GM06990 (cell line): ENCODE data around the gene ARFGEF3.

Experiments used
- DNase-seq: peaks from one replicate; pipeline ENCODE4 v3.0.0-alpha.2; 2011; ENCODE audit not compliant: insufficient read length; ENCODE audit errors: extremely low read depth
- H3K27me3 ChIP-seq: replicated peaks from 2 replicates; pipeline ENCODE4 v1.6.0; 2011; ENCODE audit warnings: low read length; ENCODE audit not compliant: control insufficient read depth, insufficient read depth
- H3K36me3 ChIP-seq: 2 replicates; pipeline ENCODE4 v1.5.1; 2011; ENCODE audit warnings: low read length; ENCODE audit not compliant: control insufficient read depth, insufficient read depth
- H3K4me3 ChIP-seq: replicated peaks from 2 replicates; pipeline ENCODE4 v1.5.1; 2011; ENCODE audit warnings: low read depth, mild to moderate bottlenecking, control low read depth, low read length
- TF ChIP-seq, protein P1 (sequence below): IDR thresholded peaks from 2 replicates; pipeline ENCODE4 v1.5.1; 2011; ENCODE audit warnings: low read length, control low read depth, mild to moderate bottlenecking, inconsistent platforms; ENCODE audit not compliant: insufficient read depth, poor library complexity, severe bottlenecking

The ARFGEF3 gene

DNA sequence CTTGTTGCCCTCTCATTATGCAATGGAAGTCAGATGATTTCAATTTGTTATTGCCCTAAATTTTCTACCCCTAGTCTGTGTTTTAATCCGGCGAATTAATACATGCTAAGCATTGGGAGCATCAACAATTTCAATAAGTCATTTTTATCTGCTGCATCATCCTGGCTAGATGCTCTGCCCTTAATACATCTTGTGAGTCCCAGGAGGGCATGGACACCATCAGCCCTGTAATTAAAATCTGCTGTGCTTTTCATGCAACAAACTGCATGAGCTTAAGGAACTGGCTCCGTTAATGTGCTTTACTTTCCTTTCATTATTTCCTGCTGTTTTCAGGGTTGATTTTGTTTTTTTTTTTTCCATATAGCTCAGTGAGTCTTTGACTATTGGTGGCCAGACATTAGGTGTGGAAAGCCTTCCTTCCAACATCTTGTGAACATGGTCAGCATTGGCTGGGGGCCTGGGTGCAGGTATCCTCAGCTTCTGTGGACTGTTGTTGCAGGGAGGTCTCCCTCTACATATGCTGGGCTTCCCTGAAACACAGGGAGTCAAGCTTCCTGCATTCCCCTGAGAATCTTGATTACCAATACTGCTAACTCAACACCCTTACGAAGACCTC is 65.1 kb downstream of the ARFGEF3 start:
- Histone ChIP-seq H3K27me3 (no peaks in the 10 kb centered on the region; the same call in 1 of the 2 replicates), H3K4me3 (no peak overlapping the region), H3K36me3 (no peaks in the 10 kb centered on the region)
- no peak for DNase-seq
- TF ChIP-seq, protein P1, sequence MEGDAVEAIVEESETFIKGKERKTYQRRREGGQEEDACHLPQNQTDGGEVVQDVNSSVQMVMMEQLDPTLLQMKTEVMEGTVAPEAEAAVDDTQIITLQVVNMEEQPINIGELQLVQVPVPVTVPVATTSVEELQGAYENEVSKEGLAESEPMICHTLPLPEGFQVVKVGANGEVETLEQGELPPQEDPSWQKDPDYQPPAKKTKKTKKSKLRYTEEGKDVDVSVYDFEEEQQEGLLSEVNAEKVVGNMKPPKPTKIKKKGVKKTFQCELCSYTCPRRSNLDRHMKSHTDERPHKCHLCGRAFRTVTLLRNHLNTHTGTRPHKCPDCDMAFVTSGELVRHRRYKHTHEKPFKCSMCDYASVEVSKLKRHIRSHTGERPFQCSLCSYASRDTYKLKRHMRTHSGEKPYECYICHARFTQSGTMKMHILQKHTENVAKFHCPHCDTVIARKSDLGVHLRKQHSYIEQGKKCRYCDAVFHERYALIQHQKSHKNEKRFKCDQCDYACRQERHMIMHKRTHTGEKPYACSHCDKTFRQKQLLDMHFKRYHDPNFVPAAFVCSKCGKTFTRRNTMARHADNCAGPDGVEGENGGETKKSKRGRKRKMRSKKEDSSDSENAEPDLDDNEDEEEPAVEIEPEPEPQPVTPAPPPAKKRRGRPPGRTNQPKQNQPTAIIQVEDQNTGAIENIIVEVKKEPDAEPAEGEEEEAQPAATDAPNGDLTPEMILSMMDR, result no peak

DNA sequence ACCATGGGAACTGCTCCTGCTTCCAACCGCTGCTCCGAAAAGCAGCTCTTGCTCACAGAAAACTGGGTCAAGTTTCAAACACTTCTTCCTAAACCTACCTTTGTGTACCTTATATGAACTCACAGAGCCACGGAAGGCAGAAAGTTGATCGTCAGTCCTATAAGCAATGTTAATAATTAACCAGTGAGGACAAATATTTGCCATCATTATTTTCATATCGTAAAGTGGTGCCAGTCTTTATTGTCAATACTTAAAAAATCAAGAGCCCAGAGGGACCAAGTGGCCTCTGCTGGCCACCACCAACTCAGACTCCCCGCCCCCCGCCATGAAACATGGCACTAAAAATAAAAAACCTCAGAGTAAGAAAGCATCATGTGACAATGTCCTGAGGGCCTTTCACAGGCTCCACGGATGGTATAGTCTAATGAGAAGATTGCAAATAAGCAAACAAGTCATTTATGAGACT is 65.6 kb downstream of the ARFGEF3 start:
- DNase-seq, result no peak
- Histone ChIP-seq H3K36me3 (no peaks in the 10 kb centered on the region), H3K27me3 (no peaks in the 10 kb centered on the region; the same call in 1 of the 2 replicates), H3K4me3 (no peak overlapping the region)
- TF ChIP-seq, protein P1, result no peak

DNA sequence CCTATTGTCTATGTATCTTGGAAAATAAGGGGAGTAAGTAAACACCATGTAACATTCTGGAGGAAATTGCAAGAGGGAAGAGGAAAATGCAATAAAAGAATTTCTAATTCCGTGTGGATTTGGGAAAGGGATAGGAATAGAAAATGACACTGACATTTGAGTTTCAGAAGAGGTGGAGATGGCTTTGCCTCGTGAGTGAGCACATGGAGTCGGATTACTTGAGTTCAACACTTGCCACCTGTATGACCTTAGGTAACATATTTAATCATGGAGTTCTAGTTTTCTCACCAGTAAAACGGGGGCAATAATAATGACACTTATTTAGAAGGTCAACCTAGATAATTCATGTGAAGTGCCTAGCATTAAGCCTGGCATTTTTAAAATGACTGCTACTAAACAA is 67.3 kb downstream of the ARFGEF3 start:
- Histone ChIP-seq H3K27me3 (no peaks in the 10 kb centered on the region; the same call in 1 of the 2 replicates), H3K36me3 (no peaks in the 10 kb centered on the region), H3K4me3 (no peak overlapping the region)
- no peak for DNase-seq
- TF ChIP-seq, protein P1, result no peak

DNA sequence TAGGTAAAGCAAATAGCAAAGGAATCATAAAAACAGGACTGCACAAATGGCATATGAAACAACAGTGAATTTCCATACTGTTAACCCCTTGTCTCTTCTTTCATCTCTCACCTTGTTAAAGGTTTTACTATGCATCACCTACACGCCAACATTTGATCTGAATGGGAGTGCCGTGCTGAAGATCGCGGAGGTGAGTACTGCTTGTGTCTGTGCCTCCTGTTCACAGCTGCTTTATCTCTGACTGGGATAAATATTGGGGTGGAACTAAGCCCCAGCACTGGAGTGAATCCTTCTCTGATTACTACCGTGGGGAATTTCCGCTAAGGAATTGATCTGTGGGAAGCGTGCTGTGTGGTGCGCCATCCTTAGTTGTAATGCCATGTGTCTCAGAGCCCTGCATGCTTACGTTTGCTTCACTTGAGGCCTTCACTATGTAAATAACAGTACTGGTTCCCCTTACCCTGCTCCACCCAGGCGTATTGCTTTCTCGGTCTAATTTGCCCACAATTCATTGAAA is 68.0 kb downstream of the ARFGEF3 start:
- TF ChIP-seq, protein P1, result no peak
- H3K27me3 ChIP-seq, result no peaks in the 10 kb centered on the region; the same call in 1 of the 2 replicates
- no peak overlapping the region for H3K4me3 ChIP-seq
- no peak for DNase-seq
- H3K36me3 ChIP-seq, result no peaks in the 10 kb centered on the region

DNA sequence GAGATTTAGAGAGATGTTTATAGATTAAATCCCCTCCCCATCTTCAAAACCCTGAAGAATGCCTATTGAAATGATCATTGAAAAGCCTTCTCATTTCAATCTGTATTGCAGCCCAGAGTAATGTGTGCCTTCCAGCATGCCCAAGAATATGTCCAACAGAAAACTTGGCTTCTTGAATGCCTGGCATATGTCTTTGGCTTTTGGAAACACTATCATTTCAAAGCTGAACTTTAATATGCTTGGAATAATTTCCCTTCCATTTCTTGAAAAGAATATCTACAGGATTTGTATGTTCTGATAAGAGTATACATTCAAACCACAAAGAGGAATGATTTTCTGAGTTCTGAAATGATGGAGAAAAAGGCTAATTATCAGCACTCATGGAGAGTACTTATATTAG is 68.5 kb downstream of the ARFGEF3 start:
- H3K4me3 ChIP-seq, result no peak overlapping the region
- no peaks in the 10 kb centered on the region; the same call in 1 of the 2 replicates for H3K27me3 ChIP-seq
- H3K36me3 ChIP-seq, result no peaks in the 10 kb centered on the region
- no peak for DNase-seq
- TF ChIP-seq, protein P1, result no peak
